ENCODE data around the gene GABRB1. TPM values are rescaled to one million over a fixed set of nuclear protein-coding genes. Genes with fewer than 3 reads are reported as not detected.

GABRB1 gene
- total and polyA plus RNA-seq, 2 experiments from 2014 or later = 0.26 to 0.97 TPM

DNA sequence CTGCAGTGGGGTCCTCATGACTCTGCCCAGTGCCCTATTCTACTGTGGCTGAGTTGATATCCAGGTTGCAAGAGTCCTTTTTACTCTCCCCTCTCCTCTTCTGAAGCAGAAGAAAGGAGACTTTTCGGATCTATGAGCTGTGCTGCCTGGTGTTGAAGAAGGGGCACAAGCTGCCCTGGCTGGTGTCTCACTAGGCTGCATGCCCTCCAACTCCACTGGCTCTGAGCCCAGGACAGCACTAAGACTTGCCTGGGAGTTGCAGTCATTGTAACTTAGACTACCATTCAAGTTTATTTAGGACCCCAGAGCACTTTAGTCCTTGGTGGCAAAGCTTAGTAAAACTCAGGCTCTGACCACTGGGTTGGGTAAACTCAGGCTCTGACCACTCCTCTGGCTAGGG lies 89.4 kb downstream of the GABRB1 start:
- Histone ChIP-seq H3K79me2 (replicated peaks; ENCODE audit: insufficient read depth) (no peaks in the 10 kb centered on the region), H3F3A (replicated peaks; ENCODE audit: low read depth) (no peaks in the 10 kb centered on the region), H3K36me3 (ENCODE audit: insufficient read depth) (no peaks in the 10 kb centered on the region), H2AFZ (no peak overlapping the region; the same call in 1 of the 2 replicates), H4K20me1 (replicated peaks; ENCODE audit: insufficient read depth) (no peaks in the 10 kb centered on the region), H3K27me3 (ENCODE audit: insufficient read depth) (no peaks in the 10 kb centered on the region), H3K4me2 (no peak overlapping the region), H3K4me1 (ENCODE audit: insufficient read depth) (peaks cover 4% of the 10 kb centered on the region; the same call in 1 of the 2 replicates), H3K27ac (ENCODE audit: low read depth) (no peak overlapping the region), H3K9me2 (ENCODE audit: insufficient read depth) (no peaks in the 10 kb centered on the region), H3K4me3 (no peak overlapping the region)
- Mint-ChIP-seq H3K9me3 (no peaks in the 10 kb centered on the region), H3K4me3 (no peak overlapping the region), H3K4me1 (no peaks in the 10 kb centered on the region), H3K27ac (no peak overlapping the region), H3K27me3 (ENCODE audit: insufficient read depth, low read depth, poor library complexity) (no peaks in the 10 kb centered on the region), H3K36me3 (ENCODE audit: low read depth) (no peaks in the 10 kb centered on the region)
- ATAC-seq = no peak
- no peak for DNase-seq (ENCODE audit: low spot score)
- TF ChIP-seq ZNF331 (CRISPR knock-in tag; IDR thresholded peaks at IDR 0.05; ENCODE audit: low read depth) = no peak
- no peak for TF ChIP-seq ZNF114 (CRISPR knock-in tag; IDR thresholded peaks at IDR 0.05)
- TF ChIP-seq, protein P1, sequence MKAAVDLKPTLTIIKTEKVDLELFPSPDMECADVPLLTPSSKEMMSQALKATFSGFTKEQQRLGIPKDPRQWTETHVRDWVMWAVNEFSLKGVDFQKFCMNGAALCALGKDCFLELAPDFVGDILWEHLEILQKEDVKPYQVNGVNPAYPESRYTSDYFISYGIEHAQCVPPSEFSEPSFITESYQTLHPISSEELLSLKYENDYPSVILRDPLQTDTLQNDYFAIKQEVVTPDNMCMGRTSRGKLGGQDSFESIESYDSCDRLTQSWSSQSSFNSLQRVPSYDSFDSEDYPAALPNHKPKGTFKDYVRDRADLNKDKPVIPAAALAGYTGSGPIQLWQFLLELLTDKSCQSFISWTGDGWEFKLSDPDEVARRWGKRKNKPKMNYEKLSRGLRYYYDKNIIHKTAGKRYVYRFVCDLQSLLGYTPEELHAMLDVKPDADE (IDR thresholded peaks at IDR 0.05) = no peak
- TF ChIP-seq STAT1 (IDR thresholded peaks at IDR 0.05; ENCODE audit: unreplicated experiment) = no peak
- no peak for TF ChIP-seq POLR2AphosphoS5 (IDR thresholded peaks at IDR 0.05; ENCODE audit: low read depth)
- TF ChIP-seq, protein P2, sequence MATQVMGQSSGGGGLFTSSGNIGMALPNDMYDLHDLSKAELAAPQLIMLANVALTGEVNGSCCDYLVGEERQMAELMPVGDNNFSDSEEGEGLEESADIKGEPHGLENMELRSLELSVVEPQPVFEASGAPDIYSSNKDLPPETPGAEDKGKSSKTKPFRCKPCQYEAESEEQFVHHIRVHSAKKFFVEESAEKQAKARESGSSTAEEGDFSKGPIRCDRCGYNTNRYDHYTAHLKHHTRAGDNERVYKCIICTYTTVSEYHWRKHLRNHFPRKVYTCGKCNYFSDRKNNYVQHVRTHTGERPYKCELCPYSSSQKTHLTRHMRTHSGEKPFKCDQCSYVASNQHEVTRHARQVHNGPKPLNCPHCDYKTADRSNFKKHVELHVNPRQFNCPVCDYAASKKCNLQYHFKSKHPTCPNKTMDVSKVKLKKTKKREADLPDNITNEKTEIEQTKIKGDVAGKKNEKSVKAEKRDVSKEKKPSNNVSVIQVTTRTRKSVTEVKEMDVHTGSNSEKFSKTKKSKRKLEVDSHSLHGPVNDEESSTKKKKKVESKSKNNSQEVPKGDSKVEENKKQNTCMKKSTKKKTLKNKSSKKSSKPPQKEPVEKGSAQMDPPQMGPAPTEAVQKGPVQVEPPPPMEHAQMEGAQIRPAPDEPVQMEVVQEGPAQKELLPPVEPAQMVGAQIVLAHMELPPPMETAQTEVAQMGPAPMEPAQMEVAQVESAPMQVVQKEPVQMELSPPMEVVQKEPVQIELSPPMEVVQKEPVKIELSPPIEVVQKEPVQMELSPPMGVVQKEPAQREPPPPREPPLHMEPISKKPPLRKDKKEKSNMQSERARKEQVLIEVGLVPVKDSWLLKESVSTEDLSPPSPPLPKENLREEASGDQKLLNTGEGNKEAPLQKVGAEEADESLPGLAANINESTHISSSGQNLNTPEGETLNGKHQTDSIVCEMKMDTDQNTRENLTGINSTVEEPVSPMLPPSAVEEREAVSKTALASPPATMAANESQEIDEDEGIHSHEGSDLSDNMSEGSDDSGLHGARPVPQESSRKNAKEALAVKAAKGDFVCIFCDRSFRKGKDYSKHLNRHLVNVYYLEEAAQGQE (IDR thresholded peaks at IDR 0.05; ENCODE audit: unreplicated experiment) = no peak
- no peak for TF ChIP-seq ZNF462 (CRISPR knock-in tag; IDR thresholded peaks at IDR 0.05)
- TF ChIP-seq, protein P3, sequence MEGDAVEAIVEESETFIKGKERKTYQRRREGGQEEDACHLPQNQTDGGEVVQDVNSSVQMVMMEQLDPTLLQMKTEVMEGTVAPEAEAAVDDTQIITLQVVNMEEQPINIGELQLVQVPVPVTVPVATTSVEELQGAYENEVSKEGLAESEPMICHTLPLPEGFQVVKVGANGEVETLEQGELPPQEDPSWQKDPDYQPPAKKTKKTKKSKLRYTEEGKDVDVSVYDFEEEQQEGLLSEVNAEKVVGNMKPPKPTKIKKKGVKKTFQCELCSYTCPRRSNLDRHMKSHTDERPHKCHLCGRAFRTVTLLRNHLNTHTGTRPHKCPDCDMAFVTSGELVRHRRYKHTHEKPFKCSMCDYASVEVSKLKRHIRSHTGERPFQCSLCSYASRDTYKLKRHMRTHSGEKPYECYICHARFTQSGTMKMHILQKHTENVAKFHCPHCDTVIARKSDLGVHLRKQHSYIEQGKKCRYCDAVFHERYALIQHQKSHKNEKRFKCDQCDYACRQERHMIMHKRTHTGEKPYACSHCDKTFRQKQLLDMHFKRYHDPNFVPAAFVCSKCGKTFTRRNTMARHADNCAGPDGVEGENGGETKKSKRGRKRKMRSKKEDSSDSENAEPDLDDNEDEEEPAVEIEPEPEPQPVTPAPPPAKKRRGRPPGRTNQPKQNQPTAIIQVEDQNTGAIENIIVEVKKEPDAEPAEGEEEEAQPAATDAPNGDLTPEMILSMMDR (conservative IDR thresholded peaks at IDR 0.05; ENCODE audit: low read depth in 2 of 2) = no peak
- no peak for TF ChIP-seq JUNB (IDR thresholded peaks at IDR 0.05; ENCODE audit: unreplicated experiment)
- no peak for TF ChIP-seq EZH2phosphoT487 (IDR thresholded peaks at IDR 0.05; ENCODE audit: unreplicated experiment)
- no peak for TF ChIP-seq EZH2 (IDR thresholded peaks at IDR 0.05; ENCODE audit: low read depth, unreplicated experiment)
- TF ChIP-seq NANOG (IDR thresholded peaks at IDR 0.05; ENCODE audit: borderline replicate concordance) = no peak
- no peak for TF ChIP-seq CREB1 (CRISPR knock-in tag; IDR thresholded peaks at IDR 0.05; ENCODE audit: low read depth)

All from GM23338 (cell line).